OCI-LY3 (cell line): Measurements from ENCODE around the gene MUCL1.

Experiments
- H2AFZ ChIP-seq: fragments of 200-600, 300-600 bp; shearing (Covaris generic); 2 replicates; pipeline ENCODE4 v1.6.0; 2014; ENCODE audit warnings: antibody characterized with exemption, low read depth, low read length
- H3K27ac ChIP-seq: fragments of 200-600, 300-600 bp; sonication (generic); 2 replicates; pipeline ENCODE4 v1.5.1; 2014; ENCODE audit warnings: mild to moderate bottlenecking, low read length, moderate library complexity, mixed read lengths
- H3K27me3 ChIP-seq: fragments of 200-600, 300-600 bp; sonication (generic); 2 replicates; pipeline ENCODE4 v1.6.1; 2014; ENCODE audit warnings: low read depth, low read length, mixed read lengths
- H3K36me3 ChIP-seq: fragments of 200-600, 300-600 bp; sonication (generic); replicated peaks from 2 replicates; pipeline ENCODE3; 2014; ENCODE audit warnings: low read depth, low read length, mixed read lengths
- H3K4me1 ChIP-seq: fragments of 300-600, 200-600 bp; sonication (generic); 2 replicates; pipeline ENCODE4 v1.6.1; 2014; ENCODE audit warnings: low read length, mixed read lengths
- H3K4me2 ChIP-seq: fragments of 200-600, 300-600 bp; sonication (generic); 2 replicates; pipeline ENCODE4 v1.6.1; 2014; ENCODE audit warnings: low read length, mixed read lengths
- H3K4me3 ChIP-seq: fragments of 300-600, 200-600 bp; sonication (generic); 2 replicates; pipeline ENCODE4 v1.5.1; 2014; ENCODE audit warnings: antibody characterized with exemption, mild to moderate bottlenecking, low read length, moderate library complexity
- H3K79me2 ChIP-seq: fragments of 300-600, 200-600 bp; shearing (Covaris generic); 2 replicates; pipeline ENCODE4 v1.6.1; 2014; ENCODE audit warnings: mild to moderate bottlenecking, low read length, mixed read lengths
- H3K9ac ChIP-seq: fragments of 300-600, 200-600 bp; shearing (Covaris generic); 2 replicates; pipeline ENCODE4 v1.6.0; 2014; ENCODE audit warnings: mild to moderate bottlenecking, low read length, moderate library complexity
- H3K9me3 ChIP-seq: fragments of 200-600, 300-600 bp; shearing (Covaris generic); 2 replicates; pipeline ENCODE4 v1.6.1; 2014; ENCODE audit warnings: low read length, mixed read lengths; ENCODE audit not compliant: insufficient read depth
- H4K20me1 ChIP-seq: fragments of 200-600, 300-600 bp; sonication (generic); 2 replicates; pipeline ENCODE4 v1.6.1; 2016; ENCODE audit warnings: low read length, mixed read lengths; ENCODE audit not compliant: insufficient read depth
- EZH2phosphoT487 ChIP-seq: fragments of 200-600 bp; shearing (Covaris generic); IDR thresholded peaks from 2 replicates; pipeline ENCODE4 v1.6.1; 2018; ENCODE audit warnings: antibody characterized with exemption, mixed run types, low read depth
- TF ChIP-seq, protein P1 (sequence below): fragments of 200-600, 300-600 bp; sonication (generic); IDR thresholded peaks from 2 replicates; pipeline ENCODE4 v1.5.1; 2014; ENCODE audit warnings: antibody characterized with exemption, low read length, low read depth

Gene MUCL1

DNA sequence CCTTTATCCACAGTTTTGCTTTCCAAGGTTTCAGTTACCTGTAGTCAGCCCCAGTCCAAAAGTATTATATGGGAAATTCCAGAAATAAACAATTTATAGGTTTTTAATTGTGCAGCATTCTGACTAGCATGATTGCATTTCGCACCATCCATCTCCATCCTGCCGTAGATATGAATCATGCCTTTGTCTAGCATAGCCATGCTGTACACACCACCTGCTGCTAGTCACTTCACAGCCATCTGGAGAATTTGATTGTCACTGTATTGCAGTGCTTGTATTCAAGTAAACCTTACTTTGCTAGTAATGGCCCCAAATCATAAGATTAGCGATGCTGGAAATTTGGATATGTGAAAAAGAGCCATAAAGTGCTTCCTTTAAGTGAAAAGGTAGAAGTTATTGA is 36.0 kb downstream of the MUCL1 start:
- Histone ChIP-seq H3K9ac (no peak overlapping the region), H3K9me3 (no peaks in the 10 kb centered on the region), H3K4me1 (no peaks in the 10 kb centered on the region), H3K27ac (no peak overlapping the region), H3K27me3 (no peaks in the 10 kb centered on the region), H3K4me3 (no peak overlapping the region), H2AFZ (no peak overlapping the region), H4K20me1 (no peaks in the 10 kb centered on the region), H3K36me3 (no peaks in the 10 kb centered on the region), H3K4me2 (no peak overlapping the region), H3K79me2 (no peaks in the 10 kb centered on the region)
- TF ChIP-seq, protein P1, sequence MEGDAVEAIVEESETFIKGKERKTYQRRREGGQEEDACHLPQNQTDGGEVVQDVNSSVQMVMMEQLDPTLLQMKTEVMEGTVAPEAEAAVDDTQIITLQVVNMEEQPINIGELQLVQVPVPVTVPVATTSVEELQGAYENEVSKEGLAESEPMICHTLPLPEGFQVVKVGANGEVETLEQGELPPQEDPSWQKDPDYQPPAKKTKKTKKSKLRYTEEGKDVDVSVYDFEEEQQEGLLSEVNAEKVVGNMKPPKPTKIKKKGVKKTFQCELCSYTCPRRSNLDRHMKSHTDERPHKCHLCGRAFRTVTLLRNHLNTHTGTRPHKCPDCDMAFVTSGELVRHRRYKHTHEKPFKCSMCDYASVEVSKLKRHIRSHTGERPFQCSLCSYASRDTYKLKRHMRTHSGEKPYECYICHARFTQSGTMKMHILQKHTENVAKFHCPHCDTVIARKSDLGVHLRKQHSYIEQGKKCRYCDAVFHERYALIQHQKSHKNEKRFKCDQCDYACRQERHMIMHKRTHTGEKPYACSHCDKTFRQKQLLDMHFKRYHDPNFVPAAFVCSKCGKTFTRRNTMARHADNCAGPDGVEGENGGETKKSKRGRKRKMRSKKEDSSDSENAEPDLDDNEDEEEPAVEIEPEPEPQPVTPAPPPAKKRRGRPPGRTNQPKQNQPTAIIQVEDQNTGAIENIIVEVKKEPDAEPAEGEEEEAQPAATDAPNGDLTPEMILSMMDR, result no peak
- no peak for TF ChIP-seq EZH2phosphoT487

DNA sequence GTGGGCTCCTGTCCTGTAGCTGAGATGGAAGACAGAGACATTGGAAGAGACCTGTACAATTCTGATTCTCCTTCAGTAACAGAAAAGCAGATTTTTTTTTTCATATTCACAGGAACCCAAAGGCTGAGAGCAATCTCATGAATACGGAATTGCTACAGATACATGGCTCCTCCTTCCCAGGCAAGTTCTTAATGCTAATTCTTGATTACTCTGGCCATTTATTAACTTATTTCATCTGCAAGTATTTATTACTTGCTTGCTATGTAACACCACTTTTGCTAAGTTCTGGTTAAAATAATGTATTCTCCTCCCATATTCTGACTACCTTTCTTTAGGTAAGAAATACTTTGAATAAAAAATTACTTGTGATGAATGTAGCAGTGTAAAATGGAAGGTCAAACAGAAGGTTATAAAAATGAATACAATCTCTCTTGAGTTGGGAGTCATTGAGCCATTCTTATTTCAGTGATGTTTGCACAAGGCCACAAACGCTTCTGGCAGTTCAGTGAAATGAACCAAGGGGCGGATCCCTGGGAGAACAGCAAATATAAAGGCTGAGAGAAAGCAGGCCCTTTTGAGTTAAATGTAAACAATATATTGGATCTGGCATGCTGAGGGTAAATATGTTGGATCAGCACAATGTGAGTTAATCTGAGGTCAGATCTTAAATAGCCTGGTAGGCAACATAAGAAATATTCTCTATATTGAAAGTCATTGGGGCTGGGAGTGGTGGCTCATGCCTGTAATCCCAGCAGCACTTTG is 37.6 kb downstream of the MUCL1 start:
- no peak overlapping the region for H3K9ac ChIP-seq
- H3K27ac ChIP-seq, result no peak overlapping the region
- H3K79me2 ChIP-seq, result no peaks in the 10 kb centered on the region
- no peak overlapping the region for H3K4me2 ChIP-seq
- H2AFZ ChIP-seq, result no peak overlapping the region
- no peak overlapping the region for H3K4me3 ChIP-seq
- H4K20me1 ChIP-seq, result no peaks in the 10 kb centered on the region
- H3K9me3 ChIP-seq, result no peaks in the 10 kb centered on the region
- TF ChIP-seq EZH2phosphoT487, result no peak
- TF ChIP-seq, protein P1, result no peak
- no peaks in the 10 kb centered on the region for H3K27me3 ChIP-seq
- no peaks in the 10 kb centered on the region for H3K4me1 ChIP-seq
- no peaks in the 10 kb centered on the region for H3K36me3 ChIP-seq
